Measurements from ENCODE around the gene DLX1.

DLX1 gene

DNA sequence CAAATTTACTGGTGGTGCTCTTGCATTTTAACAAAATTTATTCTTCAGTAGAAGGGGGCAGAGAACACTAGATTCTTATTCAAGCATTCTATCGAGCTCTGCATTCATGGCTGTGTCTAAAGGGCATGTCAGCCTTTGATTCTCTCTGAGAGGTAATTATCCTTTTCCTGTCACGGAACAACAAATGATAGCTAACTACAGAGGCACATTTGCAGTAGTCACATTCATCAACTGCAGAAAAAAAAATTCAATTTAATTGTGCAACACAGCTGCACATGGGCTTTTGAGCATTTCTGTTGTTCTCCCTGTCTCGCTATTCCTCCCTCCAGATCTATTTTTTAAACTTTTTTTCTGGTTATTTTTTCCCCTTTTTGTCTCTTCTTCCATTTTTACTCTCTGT, 13.0 kb upstream of the DLX1 start:
- no peaks in the 10 kb centered on the region for H3K4me1 ChIP-seq (ENCODE audit: insufficient read depth, poor library complexity, severe bottlenecking)
- ATAC-seq (ENCODE audit: low read depth), result no peak
- no peaks in the 10 kb centered on the region for H3K27me3 ChIP-seq (ENCODE audit: insufficient read depth, poor library complexity, severe bottlenecking)
- H3K9me3 ChIP-seq (ENCODE audit: severe bottlenecking), result no peaks in the 10 kb centered on the region
- H3K27ac ChIP-seq (ENCODE audit: poor library complexity, severe bottlenecking), result no peak overlapping the region
- H3K36me3 ChIP-seq (ENCODE audit: low read depth), result no peaks in the 10 kb centered on the region; the same call in 1 of the 2 replicates
- DNase-seq (ENCODE audit: low spot score), result no peak
- H3K4me3 ChIP-seq (ENCODE audit: severe bottlenecking), result no peak overlapping the region
- TF ChIP-seq, protein P1, sequence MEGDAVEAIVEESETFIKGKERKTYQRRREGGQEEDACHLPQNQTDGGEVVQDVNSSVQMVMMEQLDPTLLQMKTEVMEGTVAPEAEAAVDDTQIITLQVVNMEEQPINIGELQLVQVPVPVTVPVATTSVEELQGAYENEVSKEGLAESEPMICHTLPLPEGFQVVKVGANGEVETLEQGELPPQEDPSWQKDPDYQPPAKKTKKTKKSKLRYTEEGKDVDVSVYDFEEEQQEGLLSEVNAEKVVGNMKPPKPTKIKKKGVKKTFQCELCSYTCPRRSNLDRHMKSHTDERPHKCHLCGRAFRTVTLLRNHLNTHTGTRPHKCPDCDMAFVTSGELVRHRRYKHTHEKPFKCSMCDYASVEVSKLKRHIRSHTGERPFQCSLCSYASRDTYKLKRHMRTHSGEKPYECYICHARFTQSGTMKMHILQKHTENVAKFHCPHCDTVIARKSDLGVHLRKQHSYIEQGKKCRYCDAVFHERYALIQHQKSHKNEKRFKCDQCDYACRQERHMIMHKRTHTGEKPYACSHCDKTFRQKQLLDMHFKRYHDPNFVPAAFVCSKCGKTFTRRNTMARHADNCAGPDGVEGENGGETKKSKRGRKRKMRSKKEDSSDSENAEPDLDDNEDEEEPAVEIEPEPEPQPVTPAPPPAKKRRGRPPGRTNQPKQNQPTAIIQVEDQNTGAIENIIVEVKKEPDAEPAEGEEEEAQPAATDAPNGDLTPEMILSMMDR (IDR thresholded peaks at IDR 0.05; ENCODE audit: poor library complexity, severe bottlenecking), result no peak

DNA sequence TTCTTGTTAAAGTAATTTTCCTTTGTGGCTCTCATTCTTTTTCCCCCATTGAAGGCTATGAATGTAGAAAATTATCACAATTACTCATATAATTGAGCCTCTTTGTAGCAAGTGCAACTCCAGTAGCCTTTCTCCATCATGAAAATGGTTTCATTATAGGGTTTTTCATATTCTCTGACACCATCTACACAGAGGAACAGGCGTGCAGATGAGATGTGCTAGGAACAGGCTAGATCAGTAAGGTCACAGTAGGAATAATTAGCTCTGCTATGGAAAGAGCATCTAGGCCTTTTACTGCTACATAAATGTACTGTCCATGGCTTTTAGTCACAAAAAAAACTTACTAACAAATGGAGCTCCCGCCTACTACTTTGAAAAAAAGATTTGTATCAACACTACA, 12.6 kb upstream of the DLX1 start:
- ATAC-seq (ENCODE audit: low read depth) (no peak), DNase-seq (ENCODE audit: low spot score) (no peak)
- TF ChIP-seq, protein P1 (IDR thresholded peaks at IDR 0.05; ENCODE audit: poor library complexity, severe bottlenecking), result no peak
- Histone ChIP-seq H3K27ac (ENCODE audit: poor library complexity, severe bottlenecking) (no peak overlapping the region), H3K4me1 (ENCODE audit: insufficient read depth, poor library complexity, severe bottlenecking) (no peaks in the 10 kb centered on the region), H3K36me3 (ENCODE audit: low read depth) (no peaks in the 10 kb centered on the region; the same call in 1 of the 2 replicates), H3K4me3 (ENCODE audit: severe bottlenecking) (no peak overlapping the region), H3K9me3 (ENCODE audit: severe bottlenecking) (no peaks in the 10 kb centered on the region), H3K27me3 (ENCODE audit: insufficient read depth, poor library complexity, severe bottlenecking) (no peaks in the 10 kb centered on the region)

DNA sequence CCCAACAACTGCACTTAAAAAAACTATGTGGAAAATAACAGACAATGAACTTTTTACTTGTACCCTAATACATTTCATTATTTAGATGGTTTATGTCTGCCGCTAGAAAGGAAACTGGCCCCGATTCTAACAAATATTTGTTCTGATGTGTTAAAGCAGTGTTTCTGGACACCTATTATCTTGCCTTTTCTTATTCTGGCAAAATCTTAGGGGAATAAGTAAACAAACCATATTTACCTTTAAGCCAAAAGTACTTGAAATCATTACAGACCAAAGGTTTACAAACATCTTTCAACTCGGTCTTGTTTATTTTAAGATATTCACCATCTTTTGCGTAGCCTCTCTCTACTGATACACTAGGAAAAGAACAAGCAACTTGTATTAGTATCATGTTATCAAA, 11.8 kb upstream of the DLX1 start:
- Histone ChIP-seq H3K4me3 (ENCODE audit: severe bottlenecking) (no peak overlapping the region), H3K36me3 (ENCODE audit: low read depth) (no peaks in the 10 kb centered on the region; the same call in 1 of the 2 replicates), H3K27ac (ENCODE audit: poor library complexity, severe bottlenecking) (no peak overlapping the region), H3K4me1 (ENCODE audit: insufficient read depth, poor library complexity, severe bottlenecking) (no peaks in the 10 kb centered on the region), H3K27me3 (ENCODE audit: insufficient read depth, poor library complexity, severe bottlenecking) (no peaks in the 10 kb centered on the region), H3K9me3 (ENCODE audit: severe bottlenecking) (no peaks in the 10 kb centered on the region)
- DNase-seq (ENCODE audit: low spot score) (no peak), ATAC-seq (ENCODE audit: low read depth) (no peak)
- TF ChIP-seq, protein P1 (IDR thresholded peaks at IDR 0.05; ENCODE audit: poor library complexity, severe bottlenecking), result no peak

DNA sequence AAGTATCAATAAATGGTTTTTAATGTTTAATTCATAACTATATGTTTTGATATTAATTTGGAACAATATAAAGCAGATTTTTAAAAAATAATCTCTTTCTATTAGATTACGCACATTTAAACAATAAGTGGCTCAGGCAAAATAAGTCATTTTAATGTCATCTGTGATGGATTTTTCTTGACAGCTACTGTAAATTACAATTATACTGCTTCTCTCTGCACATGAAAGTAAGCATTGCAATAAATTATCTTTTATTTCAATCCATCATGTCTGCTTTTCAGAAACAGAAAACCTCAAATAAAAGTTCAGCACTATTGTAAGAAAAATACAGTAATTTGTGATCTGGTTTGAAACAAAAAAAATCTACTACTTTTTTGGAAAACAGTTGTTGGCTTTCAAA, 11.1 kb upstream of the DLX1 start:
- Histone ChIP-seq H3K36me3 (ENCODE audit: low read depth) (no peaks in the 10 kb centered on the region; the same call in 1 of the 2 replicates), H3K4me3 (ENCODE audit: severe bottlenecking) (no peak overlapping the region), H3K27me3 (ENCODE audit: insufficient read depth, poor library complexity, severe bottlenecking) (no peaks in the 10 kb centered on the region), H3K4me1 (ENCODE audit: insufficient read depth, poor library complexity, severe bottlenecking) (no peaks in the 10 kb centered on the region), H3K27ac (ENCODE audit: poor library complexity, severe bottlenecking) (no peak overlapping the region), H3K9me3 (ENCODE audit: severe bottlenecking) (no peaks in the 10 kb centered on the region)
- ATAC-seq (ENCODE audit: low read depth) (no peak), DNase-seq (ENCODE audit: low spot score) (no peak)
- TF ChIP-seq, protein P1 (IDR thresholded peaks at IDR 0.05; ENCODE audit: poor library complexity, severe bottlenecking), result no peak

DNA sequence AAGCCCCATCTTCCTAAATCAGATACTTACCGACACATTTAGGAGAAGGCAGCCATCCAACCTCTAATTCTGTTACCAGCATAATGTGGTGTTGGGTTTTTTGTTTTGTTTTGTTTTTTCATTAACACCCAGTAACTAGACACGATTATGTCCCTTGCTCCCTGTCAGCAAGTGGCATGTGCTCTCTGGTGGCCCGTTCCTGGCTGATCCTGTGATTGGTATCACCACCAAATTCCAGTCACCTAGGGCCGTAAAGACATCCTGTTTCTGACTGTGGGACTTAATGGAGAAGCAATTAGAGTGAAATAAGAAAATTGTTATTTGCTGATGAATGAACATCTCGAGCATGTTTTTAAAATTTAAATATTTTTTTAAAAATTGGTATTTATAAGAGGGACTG, 5.9 kb upstream of the DLX1 start:
- Histone ChIP-seq H3K27ac (ENCODE audit: poor library complexity, severe bottlenecking) (no peak overlapping the region), H3K27me3 (ENCODE audit: insufficient read depth, poor library complexity, severe bottlenecking) (peaks cover 15% of the 10 kb centered on the region), H3K4me3 (ENCODE audit: severe bottlenecking) (no peak overlapping the region), H3K4me1 (ENCODE audit: insufficient read depth, poor library complexity, severe bottlenecking) (peaks cover 4% of the 10 kb centered on the region), H3K36me3 (ENCODE audit: low read depth) (no peaks in the 10 kb centered on the region; the same call in 1 of the 2 replicates), H3K9me3 (ENCODE audit: severe bottlenecking) (no peaks in the 10 kb centered on the region)
- TF ChIP-seq, protein P1 (IDR thresholded peaks at IDR 0.05; ENCODE audit: poor library complexity, severe bottlenecking), result no peak
- ATAC-seq (ENCODE audit: low read depth) (no peak), DNase-seq (ENCODE audit: low spot score) (no peak)

Data from RWPE2 (cell line).